ENCODE results near the gene RASGRP1.

Gene RASGRP1

DNA sequence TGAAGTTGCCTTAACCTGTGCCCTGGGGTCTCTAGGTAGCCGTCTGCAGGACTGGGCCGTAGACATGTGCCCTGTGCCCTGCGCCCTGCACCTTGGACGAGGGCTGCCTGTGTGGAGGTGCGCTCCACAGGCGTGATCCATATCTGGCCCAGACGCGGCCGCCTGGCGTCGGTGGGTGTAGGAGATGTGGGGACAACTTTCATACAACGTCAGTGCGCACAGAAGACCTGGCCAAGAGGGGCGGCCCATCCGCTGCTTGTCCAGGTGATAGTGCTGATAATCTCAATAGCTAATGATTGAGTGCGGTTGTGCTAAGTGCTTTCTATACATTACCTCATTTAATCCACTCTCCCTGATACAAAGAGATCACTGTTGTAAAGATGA, 665 bp upstream of the RASGRP1 start:
- no peak for TF ChIP-seq CTCF (conservative IDR thresholded peaks at IDR 0.05)
- H3K27ac ChIP-seq: no peak overlapping the region

GRCh38 chr15:38563723-38564519, 693 bp downstream of the RASGRP1 start:
- TF ChIP-seq CTCF (conservative IDR thresholded peaks at IDR 0.05): peak; percentile 94
- no peak overlapping the region for H3K27ac ChIP-seq

- H3K27ac ChIP-seq: no peak overlapping the region
- TF ChIP-seq CTCF (conservative IDR thresholded peaks at IDR 0.05): no peak
These were observed 2.3 kb downstream of the RASGRP1 start for GRCh38 chr15:38562278-38562677.

GRCh38 chr15:38560456-38560926, 4.1 kb downstream of the RASGRP1 start:
- no peak for TF ChIP-seq CTCF (conservative IDR thresholded peaks at IDR 0.05)
- H3K27ac ChIP-seq: no peak overlapping the region

- no peak overlapping the region for H3K27ac ChIP-seq
These were observed 4.8 kb downstream of the RASGRP1 start for GRCh38 chr15:38559636-38560307.

DNA sequence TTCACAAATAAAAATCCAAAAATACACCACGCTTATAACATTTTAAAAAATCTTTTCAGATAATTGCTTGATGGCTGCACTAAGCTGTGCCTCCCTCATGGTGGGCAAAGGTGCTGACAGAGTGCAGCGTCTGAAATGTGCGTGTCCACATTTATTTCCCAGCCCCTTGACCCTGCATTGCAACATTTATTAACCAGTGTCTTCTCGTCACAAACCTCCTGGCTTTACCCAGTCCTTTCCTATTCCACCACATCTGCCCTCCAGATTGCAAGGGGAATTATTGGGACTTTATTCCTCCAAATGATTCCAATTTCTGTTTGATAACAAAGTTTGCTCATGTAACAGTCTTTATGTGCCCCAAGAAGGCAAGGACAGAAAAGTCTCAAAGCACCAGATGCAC, 5.5 kb downstream of the RASGRP1 start:
- TF ChIP-seq CTCF (conservative IDR thresholded peaks at IDR 0.05): no peak
- no peak overlapping the region for H3K27ac ChIP-seq

More at GRCh38 chr15:38559636-38560307, 4.8 kb downstream of the RASGRP1 start:
- TF ChIP-seq CTCF (conservative IDR thresholded peaks at IDR 0.05): no peak

- no peak overlapping the region for H3K27ac ChIP-seq
- no peak for TF ChIP-seq CTCF (conservative IDR thresholded peaks at IDR 0.05)
These were observed 6.1 kb downstream of the RASGRP1 start for GRCh38 chr15:38558372-38559059.

All from VCaP (cell line).